GM23338 (cell line): ENCODE results near the gene TRMT2A. TPM values are rescaled to one million over a fixed set of nuclear protein-coding genes. Genes with fewer than 3 reads are reported as not detected.

Experiments
- ATAC-seq: fragments of 200-7000 bp; cut with Tn5 transposase; 3 replicates; pipeline ENCODE4 v1.9.1; 2020
- DNase-seq: peaks from one replicate; pipeline ENCODE4 v3.0.0-alpha.2; 2015; ENCODE audit warnings: low spot score
- H2AFZ ChIP-seq: fragments of 200-600 bp; sonication (generic); 2 replicates; pipeline ENCODE4 v1.8.0; 2016; ENCODE audit warnings: antibody characterized with exemption, mild to moderate bottlenecking, moderate library complexity
- H3F3A ChIP-seq: fragments of 200-600 bp; sonication (generic); replicated peaks from 2 replicates; pipeline ENCODE4 v1.8.0; 2017; ENCODE audit warnings: antibody characterized with exemption, mixed run types, low read depth
- H3K27ac ChIP-seq: fragments of 200-600 bp; sonication (generic); 2 replicates; pipeline ENCODE4 v1.6.1; 2016; ENCODE audit warnings: low read depth
- H3K27me3 ChIP-seq: fragments of 200-600 bp; sonication (generic); 2 replicates; pipeline ENCODE4 v1.8.0; 2016; ENCODE audit warnings: mild to moderate bottlenecking, mixed run types, moderate library complexity; ENCODE audit not compliant: insufficient read depth
- H3K36me3 ChIP-seq: fragments of 200-600 bp; sonication (generic); 2 replicates; pipeline ENCODE4 v1.8.0; 2016; ENCODE audit warnings: mild to moderate bottlenecking; ENCODE audit not compliant: insufficient read depth
- H3K4me1 ChIP-seq: fragments of 200-600 bp; sonication (generic); 2 replicates; pipeline ENCODE4 v1.8.0; 2016; ENCODE audit warnings: mild to moderate bottlenecking, moderate library complexity; ENCODE audit not compliant: insufficient read depth
- H3K4me2 ChIP-seq: fragments of 200-600 bp; sonication (generic); 2 replicates; pipeline ENCODE4 v1.7.1; 2017; ENCODE audit warnings: mixed run types
- H3K4me3 ChIP-seq: fragments of 200-600 bp; sonication (generic); 2 replicates; pipeline ENCODE4 v1.6.1; 2016; ENCODE audit warnings: mixed run types
- H3K79me2 ChIP-seq: fragments of 200-600 bp; sonication (generic); replicated peaks from 2 replicates; pipeline ENCODE4 v1.8.0; 2017; ENCODE audit warnings: mild to moderate bottlenecking; ENCODE audit not compliant: insufficient read depth
- H3K9me2 ChIP-seq: fragments of 200-600 bp; sonication (generic); 2 replicates; pipeline ENCODE4 v1.8.0; 2017; ENCODE audit not compliant: insufficient read depth
- H4K20me1 ChIP-seq: fragments of 200-600 bp; sonication (generic); replicated peaks from 2 replicates; pipeline ENCODE4 v1.8.0; 2017; ENCODE audit warnings: mild to moderate bottlenecking; ENCODE audit not compliant: insufficient read depth
- H3K27ac Mint-ChIP-seq: 2 replicates; pipeline ENCODE4 v1.8.0; 2020; ENCODE audit warnings: inconsistent platforms, mild to moderate bottlenecking, moderate library complexity, mixed read lengths
- H3K27me3 Mint-ChIP-seq: 3 replicates; pipeline ENCODE4 v1.8.0; 2022; ENCODE audit warnings: low read depth, mild to moderate bottlenecking, moderate library complexity, mixed read lengths, inconsistent platforms; ENCODE audit not compliant: insufficient read depth, poor library complexity
- H3K36me3 Mint-ChIP-seq: 3 replicates; pipeline ENCODE4 v1.8.0; 2021; ENCODE audit warnings: low read depth, mild to moderate bottlenecking, inconsistent platforms, moderate library complexity, mixed read lengths
- H3K4me1 Mint-ChIP-seq: 3 replicates; pipeline ENCODE4 v1.8.0; 2020; ENCODE audit warnings: mild to moderate bottlenecking, inconsistent platforms, mixed read lengths
- H3K4me3 Mint-ChIP-seq: 3 replicates; pipeline ENCODE4 v1.8.0; 2021; ENCODE audit warnings: moderate library complexity, mild to moderate bottlenecking, inconsistent platforms, mixed read lengths
- H3K9me3 Mint-ChIP-seq: 3 replicates; pipeline ENCODE4 v1.8.0; 2020; ENCODE audit warnings: moderate library complexity, mild to moderate bottlenecking, inconsistent platforms, mixed read lengths
- CREB1 ChIP-seq: fragments of 250-450 bp; sonication (Bioruptor Pico); IDR thresholded peaks from 2 replicates; pipeline ENCODE4 v1.5.0; 2020; ENCODE audit warnings: low read depth, mild to moderate bottlenecking, moderate library complexity
- CTCF ChIP-seq, 2 experiments: fragments of 200-600 bp in 1 of 2; sonication (generic) in 1 of 2; conservative IDR thresholded peaks; 2 replicates each; pipeline versions ENCODE4 v1.5.1 to v1.6.1; 2016 to 2017; ENCODE audit warnings: antibody characterized with exemption in 2 of 2, low read depth in 2 of 2, mild to moderate bottlenecking in 2 of 2, moderate library complexity in 1 of 2
- JUNB ChIP-seq: IDR thresholded peaks from one replicate; pipeline ENCODE4 v1.6.1; 2016; ENCODE audit warnings: antibody characterized with exemption; ENCODE audit not compliant: unreplicated experiment
- NANOG ChIP-seq: IDR thresholded peaks from 2 replicates; pipeline ENCODE4 v1.6.1; 2016; ENCODE audit warnings: antibody characterized with exemption, borderline replicate concordance
- REST ChIP-seq: IDR thresholded peaks from one replicate; pipeline ENCODE4 v1.6.1; 2018; ENCODE audit warnings: antibody characterized with exemption; ENCODE audit not compliant: unreplicated experiment
- STAT1 ChIP-seq: IDR thresholded peaks from one replicate; pipeline ENCODE4 v1.6.1; 2016; ENCODE audit warnings: antibody characterized with exemption; ENCODE audit not compliant: unreplicated experiment
- ZNF114 ChIP-seq: fragments of 250-450 bp; sonication (Bioruptor Pico); IDR thresholded peaks from 2 replicates; pipeline ENCODE4 v1.5.0; 2020; ENCODE audit warnings: mild to moderate bottlenecking, moderate library complexity
- ZNF331 ChIP-seq: fragments of 250-450 bp; sonication (Bioruptor Pico); IDR thresholded peaks from 2 replicates; pipeline ENCODE4 v1.5.0; 2020; ENCODE audit warnings: low read depth, mild to moderate bottlenecking, moderate library complexity
- polyA plus RNA-seq: library from polyadenylated mRNA; unstranded; fragments of >200 nt; fragmentation: Nextera tagmentation; extraction: Ambion mirVana; gene quantifications from 2 replicates; pipeline ENCODE4 v1.2.1, GENCODE V29; 2016
- total RNA-seq: library from RNA; depleted of rRNA; stranded (reverse); fragments of >200 nt; shearing (Covaris generic); gene quantifications from 2 replicates; pipeline ENCODE4 v1.2.3, GENCODE V29; 2014
- TF ChIP-seq, protein P1 (sequence below): fragments of 250-450 bp; sonication (Bioruptor Pico); IDR thresholded peaks from 2 replicates; pipeline ENCODE4 v1.5.0; 2020; ENCODE audit warnings: mild to moderate bottlenecking, moderate library complexity
- TF ChIP-seq, protein P2 (sequence below): IDR thresholded peaks from 2 replicates; pipeline ENCODE4 v1.6.1; 2016; ENCODE audit warnings: antibody characterized with exemption

The TRMT2A gene
- total and polyA plus RNA-seq, 2 experiments from 2014 or later: 41.3 to 61.3 TPM

GRCh38 chr22:20165421-20165820 is 48.4 kb upstream of the TRMT2A start:
- no peak overlapping the region for H3K27ac Mint-ChIP-seq
- Histone ChIP-seq H3K4me1 (no peaks in the 10 kb centered on the region), H2AFZ (no peak overlapping the region), H3F3A (no peaks in the 10 kb centered on the region), H3K4me2 (no peak overlapping the region), H4K20me1 (no peaks in the 10 kb centered on the region), H3K27me3 (no peaks in the 10 kb centered on the region), H3K27ac (no peak overlapping the region), H3K79me2 (no peaks in the 10 kb centered on the region), H3K36me3 (no peaks in the 10 kb centered on the region), H3K9me2 (no peaks in the 10 kb centered on the region), H3K4me3 (no peak overlapping the region)
- peaks cover 5% of the 10 kb centered on the region for H3K27me3 Mint-ChIP-seq
- H3K4me3 Mint-ChIP-seq: no peak overlapping the region
- no peak for DNase-seq
- peaks cover 4% of the 10 kb centered on the region for H3K9me3 Mint-ChIP-seq
- no peaks in the 10 kb centered on the region for H3K4me1 Mint-ChIP-seq
- ATAC-seq: no peak
- H3K36me3 Mint-ChIP-seq: peaks cover 3% of the 10 kb centered on the region; the same call in 1 of the 3 replicates
- no peak for TF ChIP-seq ZNF331 (CRISPR knock-in tag)

- peaks cover 5% of the 10 kb centered on the region for H3K27me3 Mint-ChIP-seq
- Histone ChIP-seq H3K27ac (no peak overlapping the region), H3K79me2 (no peaks in the 10 kb centered on the region), H3K27me3 (no peaks in the 10 kb centered on the region), H3F3A (no peaks in the 10 kb centered on the region), H3K36me3 (no peaks in the 10 kb centered on the region), H3K4me3 (no peak overlapping the region), H3K9me2 (no peaks in the 10 kb centered on the region), H2AFZ (no peak overlapping the region), H3K4me1 (no peaks in the 10 kb centered on the region), H4K20me1 (no peaks in the 10 kb centered on the region), H3K4me2 (no peak overlapping the region)
- peaks cover 4% of the 10 kb centered on the region for H3K9me3 Mint-ChIP-seq
- peaks cover 3% of the 10 kb centered on the region; the same call in 1 of the 3 replicates for H3K36me3 Mint-ChIP-seq
- no peak for ATAC-seq
- H3K4me3 Mint-ChIP-seq: no peak overlapping the region
- no peak for DNase-seq
- no peaks in the 10 kb centered on the region for H3K4me1 Mint-ChIP-seq
- no peak overlapping the region for H3K27ac Mint-ChIP-seq
- TF ChIP-seq NANOG (no peak), CTCF (conservative IDR thresholded peaks at IDR 0.05; ENCODE audit: low read depth in 2 of 2) (no peak), ZNF114 (CRISPR knock-in tag) (no peak), STAT1 (no peak), REST (no peak), ZNF331 (CRISPR knock-in tag) (no peak), CREB1 (no peak), JUNB (no peak)
- TF ChIP-seq, protein P1, sequence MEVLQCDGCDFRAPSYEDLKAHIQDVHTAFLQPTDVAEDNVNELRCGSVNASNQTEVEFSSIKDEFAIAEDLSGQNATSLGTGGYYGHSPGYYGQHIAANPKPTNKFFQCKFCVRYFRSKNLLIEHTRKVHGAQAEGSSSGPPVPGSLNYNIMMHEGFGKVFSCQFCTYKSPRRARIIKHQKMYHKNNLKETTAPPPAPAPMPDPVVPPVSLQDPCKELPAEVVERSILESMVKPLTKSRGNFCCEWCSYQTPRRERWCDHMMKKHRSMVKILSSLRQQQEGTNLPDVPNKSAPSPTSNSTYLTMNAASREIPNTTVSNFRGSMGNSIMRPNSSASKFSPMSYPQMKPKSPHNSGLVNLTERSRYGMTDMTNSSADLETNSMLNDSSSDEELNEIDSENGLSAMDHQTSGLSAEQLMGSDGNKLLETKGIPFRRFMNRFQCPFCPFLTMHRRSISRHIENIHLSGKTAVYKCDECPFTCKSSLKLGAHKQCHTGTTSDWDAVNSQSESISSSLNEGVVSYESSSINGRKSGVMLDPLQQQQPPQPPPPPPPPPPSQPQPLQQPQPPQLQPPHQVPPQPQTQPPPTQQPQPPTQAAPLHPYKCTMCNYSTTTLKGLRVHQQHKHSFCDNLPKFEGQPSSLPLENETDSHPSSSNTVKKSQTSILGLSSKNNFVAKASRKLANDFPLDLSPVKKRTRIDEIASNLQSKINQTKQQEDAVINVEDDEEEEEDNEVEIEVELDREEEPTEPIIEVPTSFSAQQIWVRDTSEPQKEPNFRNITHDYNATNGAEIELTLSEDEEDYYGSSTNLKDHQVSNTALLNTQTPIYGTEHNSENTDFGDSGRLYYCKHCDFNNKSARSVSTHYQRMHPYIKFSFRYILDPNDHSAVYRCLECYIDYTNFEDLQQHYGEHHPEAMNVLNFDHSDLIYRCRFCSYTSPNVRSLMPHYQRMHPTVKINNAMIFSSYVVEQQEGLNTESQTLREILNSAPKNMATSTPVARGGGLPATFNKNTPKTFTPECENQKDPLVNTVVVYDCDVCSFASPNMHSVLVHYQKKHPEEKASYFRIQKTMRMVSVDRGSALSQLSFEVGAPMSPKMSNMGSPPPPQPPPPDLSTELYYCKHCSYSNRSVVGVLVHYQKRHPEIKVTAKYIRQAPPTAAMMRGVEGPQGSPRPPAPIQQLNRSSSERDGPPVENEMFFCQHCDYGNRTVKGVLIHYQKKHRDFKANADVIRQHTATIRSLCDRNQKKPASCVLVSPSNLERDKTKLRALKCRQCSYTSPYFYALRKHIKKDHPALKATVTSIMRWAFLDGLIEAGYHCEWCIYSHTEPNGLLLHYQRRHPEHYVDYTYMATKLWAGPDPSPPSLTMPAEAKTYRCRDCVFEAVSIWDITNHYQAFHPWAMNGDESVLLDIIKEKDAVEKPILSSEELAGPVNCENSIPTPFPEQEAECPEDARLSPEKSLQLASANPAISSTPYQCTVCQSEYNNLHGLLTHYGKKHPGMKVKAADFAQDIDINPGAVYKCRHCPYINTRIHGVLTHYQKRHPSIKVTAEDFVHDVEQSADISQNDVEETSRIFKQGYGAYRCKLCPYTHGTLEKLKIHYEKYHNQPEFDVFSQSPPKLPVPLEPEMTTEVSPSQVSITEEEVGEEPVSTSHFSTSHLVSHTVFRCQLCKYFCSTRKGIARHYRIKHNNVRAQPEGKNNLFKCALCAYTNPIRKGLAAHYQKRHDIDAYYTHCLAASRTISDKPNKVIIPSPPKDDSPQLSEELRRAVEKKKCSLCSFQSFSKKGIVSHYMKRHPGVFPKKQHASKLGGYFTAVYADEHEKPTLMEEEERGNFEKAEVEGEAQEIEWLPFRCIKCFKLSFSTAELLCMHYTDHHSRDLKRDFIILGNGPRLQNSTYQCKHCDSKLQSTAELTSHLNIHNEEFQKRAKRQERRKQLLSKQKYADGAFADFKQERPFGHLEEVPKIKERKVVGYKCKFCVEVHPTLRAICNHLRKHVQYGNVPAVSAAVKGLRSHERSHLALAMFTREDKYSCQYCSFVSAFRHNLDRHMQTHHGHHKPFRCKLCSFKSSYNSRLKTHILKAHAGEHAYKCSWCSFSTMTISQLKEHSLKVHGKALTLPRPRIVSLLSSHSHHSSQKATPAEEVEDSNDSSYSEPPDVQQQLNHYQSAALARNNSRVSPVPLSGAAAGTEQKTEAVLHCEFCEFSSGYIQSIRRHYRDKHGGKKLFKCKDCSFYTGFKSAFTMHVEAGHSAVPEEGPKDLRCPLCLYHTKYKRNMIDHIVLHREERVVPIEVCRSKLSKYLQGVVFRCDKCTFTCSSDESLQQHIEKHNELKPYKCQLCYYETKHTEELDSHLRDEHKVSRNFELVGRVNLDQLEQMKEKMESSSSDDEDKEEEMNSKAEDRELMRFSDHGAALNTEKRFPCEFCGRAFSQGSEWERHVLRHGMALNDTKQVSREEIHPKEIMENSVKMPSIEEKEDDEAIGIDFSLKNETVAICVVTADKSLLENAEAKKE (CRISPR knock-in tag): no peak
- TF ChIP-seq, protein P2, sequence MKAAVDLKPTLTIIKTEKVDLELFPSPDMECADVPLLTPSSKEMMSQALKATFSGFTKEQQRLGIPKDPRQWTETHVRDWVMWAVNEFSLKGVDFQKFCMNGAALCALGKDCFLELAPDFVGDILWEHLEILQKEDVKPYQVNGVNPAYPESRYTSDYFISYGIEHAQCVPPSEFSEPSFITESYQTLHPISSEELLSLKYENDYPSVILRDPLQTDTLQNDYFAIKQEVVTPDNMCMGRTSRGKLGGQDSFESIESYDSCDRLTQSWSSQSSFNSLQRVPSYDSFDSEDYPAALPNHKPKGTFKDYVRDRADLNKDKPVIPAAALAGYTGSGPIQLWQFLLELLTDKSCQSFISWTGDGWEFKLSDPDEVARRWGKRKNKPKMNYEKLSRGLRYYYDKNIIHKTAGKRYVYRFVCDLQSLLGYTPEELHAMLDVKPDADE: no peak
These were observed 47.8 kb upstream of the TRMT2A start for GRCh38 chr22:20164863-20165262.
